OCI-LY3 (cell line): ENCODE measurements around the gene TTC21A.

Experiments used
- H2AFZ ChIP-seq: fragments of 200-600, 300-600 bp; shearing (Covaris generic); 2 replicates; pipeline ENCODE4 v1.6.0; 2014; ENCODE audit warnings: antibody characterized with exemption, low read depth, low read length
- H3K27ac ChIP-seq: fragments of 200-600, 300-600 bp; sonication (generic); 2 replicates; pipeline ENCODE4 v1.5.1; 2014; ENCODE audit warnings: mild to moderate bottlenecking, low read length, moderate library complexity, mixed read lengths
- H3K27me3 ChIP-seq: fragments of 200-600, 300-600 bp; sonication (generic); 2 replicates; pipeline ENCODE4 v1.6.1; 2014; ENCODE audit warnings: low read depth, low read length, mixed read lengths
- H3K36me3 ChIP-seq: fragments of 200-600, 300-600 bp; sonication (generic); replicated peaks from 2 replicates; pipeline ENCODE3; 2014; ENCODE audit warnings: low read depth, low read length, mixed read lengths
- H3K4me1 ChIP-seq: fragments of 300-600, 200-600 bp; sonication (generic); 2 replicates; pipeline ENCODE4 v1.6.1; 2014; ENCODE audit warnings: low read length, mixed read lengths
- H3K4me2 ChIP-seq: fragments of 200-600, 300-600 bp; sonication (generic); 2 replicates; pipeline ENCODE4 v1.6.1; 2014; ENCODE audit warnings: low read length, mixed read lengths
- H3K4me3 ChIP-seq: fragments of 300-600, 200-600 bp; sonication (generic); 2 replicates; pipeline ENCODE4 v1.5.1; 2014; ENCODE audit warnings: antibody characterized with exemption, mild to moderate bottlenecking, low read length, moderate library complexity
- H3K79me2 ChIP-seq: fragments of 300-600, 200-600 bp; shearing (Covaris generic); 2 replicates; pipeline ENCODE4 v1.6.1; 2014; ENCODE audit warnings: mild to moderate bottlenecking, low read length, mixed read lengths
- H3K9ac ChIP-seq: fragments of 300-600, 200-600 bp; shearing (Covaris generic); 2 replicates; pipeline ENCODE4 v1.6.0; 2014; ENCODE audit warnings: mild to moderate bottlenecking, low read length, moderate library complexity
- H3K9me3 ChIP-seq: fragments of 200-600, 300-600 bp; shearing (Covaris generic); 2 replicates; pipeline ENCODE4 v1.6.1; 2014; ENCODE audit warnings: low read length, mixed read lengths; ENCODE audit not compliant: insufficient read depth
- H4K20me1 ChIP-seq: fragments of 200-600, 300-600 bp; sonication (generic); 2 replicates; pipeline ENCODE4 v1.6.1; 2016; ENCODE audit warnings: low read length, mixed read lengths; ENCODE audit not compliant: insufficient read depth
- CTCF ChIP-seq: fragments of 200-600, 300-600 bp; sonication (generic); IDR thresholded peaks from 2 replicates; pipeline ENCODE4 v1.5.1; 2014; ENCODE audit warnings: antibody characterized with exemption, low read length, low read depth
- EZH2phosphoT487 ChIP-seq: fragments of 200-600 bp; shearing (Covaris generic); IDR thresholded peaks from 2 replicates; pipeline ENCODE4 v1.6.1; 2018; ENCODE audit warnings: antibody characterized with exemption, mixed run types, low read depth

TTC21A gene

DNA sequence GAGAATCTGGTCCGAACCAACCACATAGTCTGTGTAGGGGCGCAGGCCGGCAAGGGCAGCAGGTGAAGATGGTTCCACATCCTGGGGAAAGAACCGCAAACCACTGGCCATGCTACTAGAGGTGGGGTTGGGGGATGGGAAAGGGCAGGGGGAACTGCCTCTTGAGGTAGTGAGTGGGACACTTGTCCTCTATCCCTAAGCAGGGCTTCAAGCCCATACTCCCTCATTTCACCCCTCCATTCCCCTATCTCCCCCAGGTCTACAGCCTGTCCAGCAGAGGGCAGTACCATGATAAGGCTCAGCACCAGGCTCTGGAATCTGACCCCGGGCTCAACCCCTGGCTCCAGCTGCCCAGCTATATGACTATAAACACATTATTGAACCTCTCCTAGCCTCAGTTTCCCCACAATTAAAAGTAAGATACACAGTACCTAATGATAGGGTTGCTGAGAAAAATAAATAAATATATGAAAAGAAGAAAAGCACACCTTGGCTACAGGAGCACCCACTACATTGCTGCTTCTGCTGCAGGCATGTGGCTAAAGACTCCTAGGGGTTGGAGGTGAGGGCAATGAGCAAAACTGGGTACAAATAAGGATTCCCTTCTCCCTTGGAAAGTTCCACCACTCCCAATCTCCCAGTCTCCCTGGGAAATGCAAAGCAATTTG, 6.3 kb upstream of the TTC21A start:
- Histone ChIP-seq H3K79me2 (peaks cover 5% of the 10 kb centered on the region), H3K9me3 (no peaks in the 10 kb centered on the region), H2AFZ (no peak overlapping the region), H3K4me1 (peaks cover 2% of the 10 kb centered on the region), H3K27ac (no peak overlapping the region), H3K36me3 (peaks cover 39% of the 10 kb centered on the region), H3K27me3 (no peaks in the 10 kb centered on the region), H4K20me1 (peaks cover 4% of the 10 kb centered on the region), H3K9ac (no peak overlapping the region), H3K4me2 (no peak overlapping the region), H3K4me3 (no peak overlapping the region)
- peak; percentile 92 for TF ChIP-seq CTCF
- TF ChIP-seq EZH2phosphoT487 = no peak

DNA sequence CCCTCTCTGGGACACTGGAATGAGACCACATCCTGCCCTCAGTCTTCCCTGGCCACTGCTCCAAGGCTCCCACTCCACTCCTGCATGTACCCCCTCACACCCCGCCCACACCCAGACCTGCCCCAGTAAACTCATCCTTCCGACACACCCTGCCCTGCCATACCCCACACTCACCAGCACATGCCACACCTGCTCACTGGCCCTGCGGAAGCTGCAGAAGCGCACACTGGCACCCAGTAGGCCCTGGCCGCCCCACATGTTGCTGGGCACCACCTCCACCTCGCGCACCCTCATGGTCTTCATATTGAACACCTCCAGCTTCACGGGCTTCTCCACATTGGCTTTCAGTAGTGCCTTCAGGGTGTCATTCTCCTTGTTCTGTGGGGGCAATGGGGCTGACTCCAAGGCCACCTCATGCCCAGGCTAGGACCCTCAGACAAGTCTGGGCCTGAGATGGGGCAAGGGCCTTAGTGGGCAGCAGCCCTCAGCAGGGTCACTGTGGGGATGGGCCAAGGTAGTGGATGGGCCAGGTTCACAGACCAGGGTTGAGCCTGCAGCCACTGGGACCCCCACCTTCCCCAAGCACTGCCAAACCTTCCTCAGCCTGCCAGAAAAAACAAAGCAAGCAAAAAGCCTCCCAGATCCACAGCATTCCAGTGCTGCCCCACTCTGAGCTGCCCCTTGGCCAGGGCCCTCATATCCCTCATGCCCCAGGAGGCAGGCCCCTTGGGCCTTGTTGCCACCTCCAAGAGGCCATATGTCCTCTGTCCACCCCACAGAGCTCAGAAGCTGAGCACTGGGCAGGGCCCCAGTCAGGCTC, 4.8 kb upstream of the TTC21A start:
- Histone ChIP-seq H3K27me3 (peaks cover 5% of the 10 kb centered on the region; the same call in 1 of the 2 replicates), H3K9ac (no peak overlapping the region), H3K27ac (no peak overlapping the region), H4K20me1 (peaks cover 4% of the 10 kb centered on the region), H2AFZ (no peak overlapping the region), H3K4me1 (peaks cover 7% of the 10 kb centered on the region), H3K79me2 (peaks cover 15% of the 10 kb centered on the region), H3K4me2 (no peak overlapping the region), H3K36me3 (peaks cover 24% of the 10 kb centered on the region), H3K9me3 (no peaks in the 10 kb centered on the region), H3K4me3 (no peak overlapping the region)
- no peak for TF ChIP-seq CTCF
- TF ChIP-seq EZH2phosphoT487 = no peak

DNA sequence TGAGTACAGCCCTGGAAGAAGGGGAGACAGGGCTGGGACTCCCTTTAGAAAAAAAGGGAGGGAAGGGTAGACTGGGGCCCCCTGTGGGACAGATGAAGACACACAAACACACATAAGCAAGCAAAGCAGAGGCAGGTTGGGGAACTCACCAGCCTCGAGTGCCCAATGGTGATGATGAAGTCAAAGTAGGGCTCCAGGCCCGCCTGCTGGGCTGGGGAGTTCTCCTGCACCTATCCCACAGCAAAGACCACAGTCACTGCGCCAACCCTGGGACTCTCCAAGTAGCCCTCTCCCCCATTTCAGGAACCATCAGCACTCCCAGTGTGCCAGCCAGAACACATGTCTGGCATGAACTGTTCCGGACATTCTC, 4.2 kb upstream of the TTC21A start:
- no peak overlapping the region for H3K4me2 ChIP-seq
- H3K9me3 ChIP-seq = no peaks in the 10 kb centered on the region
- TF ChIP-seq CTCF = peak; percentile 28; the same call in 1 of the 2 replicates
- TF ChIP-seq EZH2phosphoT487 = no peak
- H3K4me1 ChIP-seq = peaks cover 12% of the 10 kb centered on the region
- no peak overlapping the region for H3K4me3 ChIP-seq
- no peak overlapping the region for H2AFZ ChIP-seq
- H3K9ac ChIP-seq = no peak overlapping the region
- H3K36me3 ChIP-seq = peaks cover 19% of the 10 kb centered on the region
- peaks cover 5% of the 10 kb centered on the region; the same call in 1 of the 2 replicates for H3K27me3 ChIP-seq
- no peak overlapping the region for H3K27ac ChIP-seq
- peaks cover 4% of the 10 kb centered on the region for H4K20me1 ChIP-seq
- peaks cover 15% of the 10 kb centered on the region for H3K79me2 ChIP-seq

DNA sequence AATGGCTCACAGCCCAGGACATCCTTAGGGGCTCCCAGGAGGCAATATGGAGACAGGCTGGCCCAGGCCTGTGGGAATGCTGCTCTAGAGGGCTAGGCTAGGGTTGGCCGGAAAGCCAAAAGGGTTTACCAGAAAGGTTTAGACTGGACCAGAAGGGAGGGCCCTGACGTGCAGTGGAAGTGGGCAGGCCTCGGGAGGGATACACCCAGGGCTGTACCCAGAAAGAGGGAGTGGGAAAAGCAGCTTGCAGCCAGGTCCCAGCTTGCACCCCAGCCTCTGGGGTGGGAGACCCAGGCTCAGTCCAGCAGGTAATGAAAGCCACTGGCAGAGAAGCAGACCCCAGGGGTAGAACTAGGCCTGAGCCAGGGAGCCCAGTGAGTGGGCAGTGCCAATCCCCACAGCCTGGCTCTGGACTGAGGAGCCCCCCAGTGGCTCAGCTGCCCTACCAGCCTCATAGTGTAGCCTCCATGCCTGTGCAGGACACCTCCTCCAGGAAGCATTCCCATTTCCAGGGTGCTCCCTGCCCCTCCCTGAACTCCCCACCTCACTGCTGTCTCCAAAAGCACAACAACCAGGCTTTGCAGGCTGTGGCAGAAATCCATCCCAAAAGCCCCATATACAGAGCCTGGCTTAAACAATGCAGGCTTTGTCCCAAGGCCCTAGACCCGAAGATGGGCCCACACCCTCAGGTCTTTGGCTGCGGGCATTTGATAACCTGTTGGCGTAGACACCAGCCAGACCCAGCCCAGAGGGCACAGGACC, 3.5 kb upstream of the TTC21A start:
- no peak overlapping the region for H3K4me3 ChIP-seq
- no peak overlapping the region for H3K27ac ChIP-seq
- H4K20me1 ChIP-seq = peaks cover 4% of the 10 kb centered on the region
- TF ChIP-seq EZH2phosphoT487 (no peak), CTCF (no peak)
- no peak overlapping the region for H3K9ac ChIP-seq
- no peak overlapping the region for H3K4me2 ChIP-seq
- H3K4me1 ChIP-seq = peaks cover 19% of the 10 kb centered on the region
- H3K79me2 ChIP-seq = peaks cover 15% of the 10 kb centered on the region
- H3K27me3 ChIP-seq = peaks cover 5% of the 10 kb centered on the region; the same call in 1 of the 2 replicates
- H2AFZ ChIP-seq = no peak overlapping the region
- H3K9me3 ChIP-seq = no peaks in the 10 kb centered on the region
- H3K36me3 ChIP-seq = peaks cover 14% of the 10 kb centered on the region
